Endothelial cell of umbilical vein (primary cell): ENCODE measurements around the gene TYRP1. TPM values are rescaled to one million over a fixed set of nuclear protein-coding genes. Genes with fewer than 3 reads are reported as not detected.

Source experiments
- BruUV-seq: library from RNA; stranded (reverse); fragments of 400-500 nt; replicated peaks from 2 replicates; lab custom pipeline; 2021; lab: Mats Ljungman, UMichigan
- CTCF ChIA-PET: fragments of 300-600, 350-600 bp; sonication (Branson Sonifier 250); formaldehyde crosslinking; loops from one replicate; lab custom pipeline; 2021; ENCODE audit warnings: antibody characterized with exemption, inconsistent platforms; lab: Charles Lee
- POLR2A ChIA-PET: fragments of 300-600, 350-600 bp; sonication (Branson Sonifier 250); formaldehyde crosslinking; loops from one replicate; lab custom pipeline; 2021; ENCODE audit warnings: antibody characterized with exemption, inconsistent platforms; lab: Charles Lee
- DNase-seq: peaks from one replicate; pipeline ENCODE4 v3.0.0-alpha.2; 2011; ENCODE audit warnings: low read depth, low spot score
- FAIRE-seq: peaks from 2 replicates; lab custom pipeline; 2011; peaks lifted over from hg19 to GRCh38; lab: Jason Lieb, UNC
- H2AFZ ChIP-seq: 2 replicates; pipeline ENCODE4 v1.6.0; 2012; ENCODE audit warnings: low read depth, low read length, control low read depth, inconsistent platforms
- H3K27ac ChIP-seq: 2 replicates; pipeline ENCODE4 v1.5.1; 2011; ENCODE audit warnings: low read depth, mild to moderate bottlenecking, control low read depth, low read length, moderate library complexity; ENCODE audit not compliant: insufficient read depth
- H3K27me3 ChIP-seq, 2 experiments: 2 replicates each; pipeline versions ENCODE4 v1.6.0 to v1.6.1; 2011; ENCODE audit warnings: low read length in 2 of 2, mixed read lengths in 1 of 2; ENCODE audit not compliant: control insufficient read depth in 2 of 2, insufficient read depth in 2 of 2
- H3K36me3 ChIP-seq, 2 experiments: 2 replicates in 1 of 2; 3 replicates in 1 of 2; pipeline ENCODE4 v1.5.1; 2011; ENCODE audit warnings: low read length in 2 of 2, mild to moderate bottlenecking in 1 of 2, moderate library complexity in 1 of 2; ENCODE audit not compliant: control insufficient read depth in 2 of 2, insufficient read depth in 2 of 2; ENCODE audit errors: extremely low read depth in 1 of 2
- H3K4me1 ChIP-seq: 3 replicates; pipeline ENCODE4 v1.5.1; 2011; ENCODE audit warnings: mild to moderate bottlenecking, low read length; ENCODE audit not compliant: control insufficient read depth, insufficient read depth; ENCODE audit errors: extremely low read depth
- H3K4me2 ChIP-seq: 2 replicates; pipeline ENCODE4 v1.6.1; 2011; ENCODE audit warnings: low read length, control low read depth, mixed read lengths; ENCODE audit not compliant: insufficient read depth
- H3K4me3 ChIP-seq, 3 experiments: fragments of 200-600 bp in 1 of 3; sonication (generic), shearing (Covaris generic) in 1 of 3; replicated peaks in 1 of 3; 2 replicates each; pipeline ENCODE4 v1.5.1; 2011 to 2016; ENCODE audit warnings: control low read depth in 3 of 3, low read length in 3 of 3, mild to moderate bottlenecking in 2 of 3, inconsistent platforms in 1 of 3, low read depth in 1 of 3, moderate library complexity in 1 of 3; ENCODE audit not compliant: insufficient read depth in 1 of 3
- H3K79me2 ChIP-seq: 2 replicates; pipeline ENCODE4 v1.6.0; 2012; ENCODE audit warnings: low read length, inconsistent platforms; ENCODE audit not compliant: control insufficient read depth, insufficient read depth
- H3K9ac ChIP-seq: replicated peaks from 2 replicates; pipeline ENCODE3; 2011; ENCODE audit warnings: low read length, control low read depth; ENCODE audit not compliant: insufficient read depth; ENCODE audit errors: extremely low read depth
- H3K9me1 ChIP-seq: replicated peaks from 3 replicates; pipeline ENCODE4 v1.6.0; 2011; ENCODE audit warnings: mild to moderate bottlenecking, low read length; ENCODE audit not compliant: control insufficient read depth, insufficient read depth; ENCODE audit errors: extremely low read depth
- H3K9me3 ChIP-seq: replicated peaks from 2 replicates; pipeline ENCODE4 v1.5.1; 2012; ENCODE audit warnings: low read length, inconsistent platforms; ENCODE audit not compliant: control insufficient read depth, insufficient read depth
- H4K20me1 ChIP-seq: replicated peaks from 2 replicates; pipeline ENCODE3; 2011; ENCODE audit warnings: mild to moderate bottlenecking, low read length; ENCODE audit not compliant: control insufficient read depth, insufficient read depth; ENCODE audit errors: extremely low read depth
- CTCF ChIP-seq, 2 donors: IDR thresholded peaks; 1 replicate in 1 of 2; 2 replicates in 1 of 2; pipeline ENCODE4 v1.5.1; 2011; ENCODE audit warnings: low read length in 2 of 2, mild to moderate bottlenecking in 2 of 2, moderate library complexity in 2 of 2, control low read depth in 1 of 2, inconsistent platforms in 1 of 2, low read depth in 1 of 2; ENCODE audit not compliant: insufficient read depth in 1 of 2; ENCODE audit errors: extremely low read depth in 1 of 2
- EZH2 ChIP-seq: IDR thresholded peaks from 2 replicates; pipeline ENCODE4 v1.6.1; 2012; ENCODE audit warnings: borderline replicate concordance, low read depth, mild to moderate bottlenecking, moderate library complexity, low read length, inconsistent platforms; ENCODE audit not compliant: severe bottlenecking
- FOS ChIP-seq: IDR thresholded peaks from 2 replicates; pipeline ENCODE4 v1.6.1; 2011; ENCODE audit warnings: mild to moderate bottlenecking, low read length, moderate library complexity, borderline replicate concordance; ENCODE audit not compliant: insufficient read depth
- GATA2 ChIP-seq: IDR thresholded peaks from 2 replicates; pipeline ENCODE4 v1.7.0; 2011; ENCODE audit warnings: low read depth, mild to moderate bottlenecking, moderate library complexity, mixed read lengths, low read length; ENCODE audit not compliant: insufficient read length, insufficient read depth
- JUN ChIP-seq: IDR thresholded peaks from 2 replicates; pipeline ENCODE4 v1.6.1; 2011; ENCODE audit warnings: borderline replicate concordance, low read depth; ENCODE audit not compliant: insufficient read length, insufficient read depth
- MAX ChIP-seq: IDR thresholded peaks from 2 replicates; pipeline ENCODE4 v1.6.1; 2011; ENCODE audit not compliant: insufficient read depth, insufficient read length
- MYC ChIP-seq: IDR thresholded peaks from one replicate; pipeline ENCODE4 v1.6.1; 2011; ENCODE audit warnings: mild to moderate bottlenecking, low read depth, low read length
- POLR2A ChIP-seq: IDR thresholded peaks from 2 replicates; pipeline ENCODE4 v1.6.1; 2012; ENCODE audit warnings: low read depth, mild to moderate bottlenecking, control low read depth, low read length
- POLR2AphosphoS5 ChIP-seq: IDR thresholded peaks from 2 replicates; pipeline ENCODE4 v1.6.1; 2012; ENCODE audit warnings: low read depth, mild to moderate bottlenecking, control low read depth, low read length, moderate library complexity; ENCODE audit not compliant: insufficient read depth
- dilution Hi-C: fragments of 300-500 bp; cut with MboI; formaldehyde crosslinking; loops from one replicate; pipeline ENCODE4 v1.15.0; 2019; ENCODE audit warnings: low sequenced_read_pairs; ENCODE audit not compliant: extremely low pct_ligation_motif_present
- intact Hi-C: fragments of 100-400 bp; cut with micrococcal nuclease; formaldehyde crosslinking; loops from one replicate; pipeline ENCODE4 v1.10.0; 2022
- polyA plus RNA-seq, 4 experiments: library from polyadenylated mRNA; depleted of rRNA in 3 of 4; stranded (reverse) in 3 of 4; unstranded in 1 of 4; fragments of >200 nt; gene quantifications; 2 replicates each; pipeline versions ENCODE4 v1.2.1 to v1.2.3, GENCODE V29; 2011 to 2012; ENCODE audit warnings: missing spikeins in 1 of 4
- total RNA-seq: library from RNA; stranded (reverse); gene quantifications from 2 replicates; pipeline ENCODE4 v1.2.3, GENCODE V29; 2021

Gene TYRP1
- total and polyA plus RNA-seq, 2 donors (not counting 3 experiments of a cell fraction or from before 2014, with no cell fraction given): 0.63 TPM; not detected in 1

DNA sequence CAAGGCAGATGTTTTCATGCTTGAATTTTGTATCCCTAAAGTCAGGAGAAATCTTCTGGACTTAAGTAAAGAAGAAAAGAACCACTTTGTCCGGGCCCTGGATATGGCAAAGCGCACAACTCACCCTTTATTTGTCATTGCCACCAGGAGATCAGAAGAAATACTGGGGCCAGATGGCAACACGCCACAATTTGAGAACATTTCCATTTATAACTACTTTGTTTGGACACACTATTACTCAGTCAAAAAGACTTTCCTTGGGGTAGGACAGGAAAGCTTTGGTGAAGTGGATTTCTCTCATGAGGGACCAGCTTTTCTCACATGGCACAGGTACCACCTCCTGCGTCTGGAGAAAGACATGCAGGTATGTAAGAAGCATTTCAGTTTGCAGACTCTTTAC is 2.3 kb downstream of the TYRP1 start:
- no peaks in the 10 kb centered on the region for H3K9me3 ChIP-seq
- no peak overlapping the region for H3K4me3 ChIP-seq
- no peaks in the 10 kb centered on the region for H3K27me3 ChIP-seq
- TF ChIP-seq POLR2AphosphoS5: no peak
- TF ChIP-seq JUN: no peak
- no peak for TF ChIP-seq FOS
- no peak for TF ChIP-seq POLR2A
- no peak for TF ChIP-seq CTCF (IDR thresholded peaks at IDR 0.05; ENCODE audit: extremely low read depth in 1 of 2, insufficient read depth in 1 of 2, low read depth in 1 of 2, low read length in 2 of 2)
- TF ChIP-seq GATA2: no peak
- no peak for TF ChIP-seq MAX
- TF ChIP-seq EZH2: no peak
- TF ChIP-seq MYC: no peak
- intact Hi-C loops (no loop called here), dilution Hi-C loops (no loop called here)
- no peak overlapping the region for H2AFZ ChIP-seq
- no peak for DNase-seq
- ChIA-PET CTCF (interaction anchor here (1.0 kb wide), 1 partner anchor 9 kb away, joined by 4 read pairs; no protein-coding TSS in a partner anchor), POLR2A (no interaction called here)
- H3K4me1 ChIP-seq: no peaks in the 10 kb centered on the region
- no peak overlapping the region for H3K27ac ChIP-seq
- no peak overlapping the region for H3K4me2 ChIP-seq
- BruUV-seq: no TSS peak
- H3K9me1 ChIP-seq: no peaks in the 10 kb centered on the region
- H4K20me1 ChIP-seq: no peaks in the 10 kb centered on the region
- H3K79me2 ChIP-seq: no peaks in the 10 kb centered on the region
- H3K9ac ChIP-seq: no peak overlapping the region
- no peaks in the 10 kb centered on the region for H3K36me3 ChIP-seq
- FAIRE-seq: no peak
